ENCODE results near the gene TMEM52B.

- TF ChIP-seq CTCF (IDR thresholded peaks at IDR 0.05) (peak; percentile 69 to 96 (median 82)), POLR2AphosphoS5 (IDR thresholded peaks at IDR 0.05) (no peak), POLR2A (IDR thresholded peaks at IDR 0.05) (no peak)
Measured at GRCh38 chr12:10235761-10236631, 57.2 kb downstream of the TMEM52B start.

Data from breast epithelium (tissue), 3 donors.